GM12864 (cell line): Measurements from ENCODE around the gene GADD45G.

ENCODE experiments used
- DNase-seq: peaks from one replicate; pipeline ENCODE4 v3.0.0-alpha.2; 2011; ENCODE audit warnings: low read depth
- H3K4me3 ChIP-seq: 2 replicates; pipeline ENCODE4 v1.5.1; 2011; ENCODE audit warnings: mild to moderate bottlenecking, low read depth, low read length, control low read depth
- CTCF ChIP-seq: IDR thresholded peaks from 2 replicates; pipeline ENCODE4 v1.5.1; 2011; ENCODE audit warnings: low read depth, mild to moderate bottlenecking, moderate library complexity, low read length, control low read depth, inconsistent platforms; ENCODE audit errors: missing control alignments

GADD45G gene

GRCh38 chr9:89623925-89624420, 19.2 kb downstream of the GADD45G start:
- DNase-seq: no peak
- H3K4me3 ChIP-seq: no peak overlapping the region
- TF ChIP-seq CTCF: no peak

- DNase-seq: no peak
- TF ChIP-seq CTCF: no peak
- H3K4me3 ChIP-seq: no peak overlapping the region
Measured at GRCh38 chr9:89625721-89626687, 21.2 kb downstream of the GADD45G start.

- H3K4me3 ChIP-seq: no peak overlapping the region
- no peak for DNase-seq
- no peak for TF ChIP-seq CTCF
Measured at GRCh38 chr9:89626741-89627265, 22.0 kb downstream of the GADD45G start.

- TF ChIP-seq CTCF: no peak
- no peak for DNase-seq
Measured at GRCh38 chr9:89628601-89629000, 23.8 kb downstream of the GADD45G start.

GRCh38 chr9:89629081-89629976, 24.5 kb downstream of the GADD45G start:
- no peak overlapping the region for H3K4me3 ChIP-seq
- no peak for TF ChIP-seq CTCF
- DNase-seq: no peak

More at GRCh38 chr9:89628601-89629000, 23.8 kb downstream of the GADD45G start:
- H3K4me3 ChIP-seq: no peak overlapping the region

GRCh38 chr9:89630508-89630907, 25.7 kb downstream of the GADD45G start:
- DNase-seq: no peak
- TF ChIP-seq CTCF: no peak

More at GRCh38 chr9:89630508-89630907, 25.7 kb downstream of the GADD45G start:
- no peak overlapping the region for H3K4me3 ChIP-seq
